CD4-positive, alpha-beta T cell treated with Interleukin-4 for 4 hours (primary cell): Measurements from ENCODE around the gene BSND.
"Not testable (repeated sequence)": the region's sequence is repeated elsewhere in the genome, so short reads cannot be mapped to it uniquely, and the experiment has no call there.

Source experiments
- DNase-seq: peaks from one replicate; pipeline ENCODE4 v3.0.0-alpha.2; 2020

Gene BSND

GRCh38 chr1:55024163-55024562 lies 25.4 kb downstream of the BSND start:
- DNase-seq = not testable (repeated sequence)

- DNase-seq = not testable (repeated sequence)
These were observed 27.9 kb downstream of the BSND start for GRCh38 chr1:55026682-55027081.

- DNase-seq = not testable (repeated sequence)
These were observed 32.4 kb downstream of the BSND start for GRCh38 chr1:55031098-55031497.

GRCh38 chr1:55033265-55033614 lies 34.5 kb downstream of the BSND start:
- no peak for DNase-seq

- DNase-seq = no peak
These were observed 35.9 kb downstream of the BSND start for GRCh38 chr1:55034476-55035133.

- no peak for DNase-seq
These were observed 37.2 kb downstream of the BSND start for GRCh38 chr1:55035904-55036303.

- no peak for DNase-seq
These were observed 39.2 kb downstream of the BSND start for GRCh38 chr1:55037733-55038551.

- no peak for DNase-seq
These were observed 39.8 kb downstream of the BSND start for GRCh38 chr1:55038552-55038838.

- no peak for DNase-seq
These were observed 40.2 kb downstream of the BSND start for GRCh38 chr1:55038974-55039341.

- DNase-seq = no peak
These were observed 40.8 kb downstream of the BSND start, which contains the start of gene PCSK9 for GRCh38 chr1:55039342-55040082. TSS of gene PCSK9 (plus strand) at chr1:55039548. CDS start at chr1:55039838, 290 bp downstream.

GRCh38 chr1:55040083-55040932 lies 41.6 kb downstream of the BSND start:
- DNase-seq = no peak

GRCh38 chr1:55040933-55041494 lies 42.3 kb downstream of the BSND start:
- DNase-seq = no peak

GRCh38 chr1:55041613-55042012 lies 42.9 kb downstream of the BSND start:
- no peak for DNase-seq

GRCh38 chr1:55043011-55043410 lies 44.3 kb downstream of the BSND start:
- DNase-seq = no peak

- DNase-seq = no peak
These were observed 45.0 kb downstream of the BSND start for GRCh38 chr1:55043726-55044125.

- no peak for DNase-seq
These were observed 46.1 kb downstream of the BSND start for GRCh38 chr1:55044617-55045397.

GRCh38 chr1:55045430-55045829 lies 46.7 kb downstream of the BSND start:
- no peak for DNase-seq

- DNase-seq = no peak
These were observed 48.1 kb downstream of the BSND start for GRCh38 chr1:55046871-55047270.

GRCh38 chr1:55047611-55048010 lies 48.9 kb downstream of the BSND start:
- DNase-seq = no peak

GRCh38 chr1:55048453-55049270 lies 49.9 kb downstream of the BSND start:
- DNase-seq = no peak
